ENCODE results near the gene AIFM2. TPM values are rescaled to one million over a fixed set of nuclear protein-coding genes. Genes with fewer than 3 reads are reported as not detected.
"Not testable (repeated sequence)": the region's sequence is repeated elsewhere in the genome, so short reads cannot be mapped to it uniquely, and the experiment has no call there.

The AIFM2 gene
- polyA plus RNA-seq, 1 of the 3 experiments (the other 2 are of a cell fraction): 9.5 TPM

- ChIA-PET CTCF (interaction anchor here (0.6 to 2.1 kb wide), 2 partner anchors 9 to 141 kb away, joined by 4 to 13 read pairs; no protein-coding TSS in a partner anchor), POLR2A (no interaction called here)
- TF ChIP-seq RFX5 (IDR thresholded peaks at IDR 0.05; ENCODE audit: low read length) (no peak), NRF1 (IDR thresholded peaks at IDR 0.05; ENCODE audit: low read depth, low read length) (no peak), IRF3 (IDR thresholded peaks at IDR 0.05; ENCODE audit: low read depth, low read length) (no peak), JUND (IDR thresholded peaks at IDR 0.05) (no peak), MEF2A (IDR thresholded peaks at IDR 0.05; ENCODE audit: borderline replicate concordance, low read depth) (no peak), EZH2phosphoT487 (IDR thresholded peaks at IDR 0.05; ENCODE audit: borderline replicate concordance, low read depth) (no peak), MAX (IDR thresholded peaks at IDR 0.05; ENCODE audit: low read depth) (no peak)
- TF ChIP-seq, protein P1, sequence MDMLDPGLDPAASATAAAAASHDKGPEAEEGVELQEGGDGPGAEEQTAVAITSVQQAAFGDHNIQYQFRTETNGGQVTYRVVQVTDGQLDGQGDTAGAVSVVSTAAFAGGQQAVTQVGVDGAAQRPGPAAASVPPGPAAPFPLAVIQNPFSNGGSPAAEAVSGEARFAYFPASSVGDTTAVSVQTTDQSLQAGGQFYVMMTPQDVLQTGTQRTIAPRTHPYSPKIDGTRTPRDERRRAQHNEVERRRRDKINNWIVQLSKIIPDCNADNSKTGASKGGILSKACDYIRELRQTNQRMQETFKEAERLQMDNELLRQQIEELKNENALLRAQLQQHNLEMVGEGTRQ (IDR thresholded peaks at IDR 0.05; ENCODE audit: borderline replicate concordance, low read depth, low read length): no peak
Observed at GRCh38 chr10:70124415-70124814, 8.2 kb downstream of the AIFM2 start.

GRCh38 chr10:70123817-70124216 lies 8.8 kb downstream of the AIFM2 start:
- Histone ChIP-seq H3K9ac (no peak overlapping the region), H3K4me2 (no peak overlapping the region), H3K36me3 (replicated peaks in 1 of 2; ENCODE audit: control insufficient read depth in 1 of 2, insufficient read depth in 2 of 2, low read length in 1 of 2) (peaks cover 0 to 12% of the 10 kb centered on the region in 2 experiments), H3F3A (replicated peaks; ENCODE audit: insufficient read depth) (no peaks in the 10 kb centered on the region), H4K20me1 (ENCODE audit: insufficient read depth) (no peaks in the 10 kb centered on the region), H3K4me3 (ENCODE audit: low read depth in 2 of 2, low read length in 1 of 2) (no peak overlapping the region), H3K9me3 (no peaks in the 10 kb centered on the region), H3K27me3 (ENCODE audit: insufficient read depth) (no peaks in the 10 kb centered on the region), H3K4me1 (ENCODE audit: control insufficient read depth in 1 of 2, insufficient read depth in 2 of 2, low read depth in 1 of 2, low read length in 1 of 2) (peaks cover 0 to 3% of the 10 kb centered on the region in 2 experiments; a peak in 1 of 4 replicates), H3K79me2 (ENCODE audit: insufficient read depth) (no peaks in the 10 kb centered on the region), H3K27ac (ENCODE audit: low read depth in 2 of 2, low read length in 1 of 2) (no peak overlapping the region), H3K9me2 (no peaks in the 10 kb centered on the region), H2AFZ (ENCODE audit: low read depth) (no peak overlapping the region)
- 89% methylated on average over 9 of the region's 10 CpGs for WGBS (ENCODE audit: low lambda C conversion rate)
- POLR2A ChIA-PET: no interaction called here
- DNase-seq: no peak
- CTCF ChIA-PET: interaction anchor here (0.6 to 2.4 kb wide), 3 partner anchors 8 to 141 kb away, joined by 4 to 13 read pairs (median 11); partner anchors contain the start of gene TYSND1
- TF ChIP-seq RFX5 (IDR thresholded peaks at IDR 0.05; ENCODE audit: low read length): no peak
- TF ChIP-seq NFIC (IDR thresholded peaks at IDR 0.05; ENCODE audit: borderline replicate concordance): no peak
- no peak for TF ChIP-seq FOXM1 (IDR thresholded peaks at IDR 0.05; ENCODE audit: low read depth)
- no peak for TF ChIP-seq FOSL2 (IDR thresholded peaks at IDR 0.05; ENCODE audit: borderline replicate concordance, low read depth)
- no peak for TF ChIP-seq TCF12 (IDR thresholded peaks at IDR 0.05)
- TF ChIP-seq, protein P2, sequence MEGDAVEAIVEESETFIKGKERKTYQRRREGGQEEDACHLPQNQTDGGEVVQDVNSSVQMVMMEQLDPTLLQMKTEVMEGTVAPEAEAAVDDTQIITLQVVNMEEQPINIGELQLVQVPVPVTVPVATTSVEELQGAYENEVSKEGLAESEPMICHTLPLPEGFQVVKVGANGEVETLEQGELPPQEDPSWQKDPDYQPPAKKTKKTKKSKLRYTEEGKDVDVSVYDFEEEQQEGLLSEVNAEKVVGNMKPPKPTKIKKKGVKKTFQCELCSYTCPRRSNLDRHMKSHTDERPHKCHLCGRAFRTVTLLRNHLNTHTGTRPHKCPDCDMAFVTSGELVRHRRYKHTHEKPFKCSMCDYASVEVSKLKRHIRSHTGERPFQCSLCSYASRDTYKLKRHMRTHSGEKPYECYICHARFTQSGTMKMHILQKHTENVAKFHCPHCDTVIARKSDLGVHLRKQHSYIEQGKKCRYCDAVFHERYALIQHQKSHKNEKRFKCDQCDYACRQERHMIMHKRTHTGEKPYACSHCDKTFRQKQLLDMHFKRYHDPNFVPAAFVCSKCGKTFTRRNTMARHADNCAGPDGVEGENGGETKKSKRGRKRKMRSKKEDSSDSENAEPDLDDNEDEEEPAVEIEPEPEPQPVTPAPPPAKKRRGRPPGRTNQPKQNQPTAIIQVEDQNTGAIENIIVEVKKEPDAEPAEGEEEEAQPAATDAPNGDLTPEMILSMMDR (IDR thresholded peaks at IDR 0.05): no peak
- no peak for TF ChIP-seq MEF2A (IDR thresholded peaks at IDR 0.05; ENCODE audit: borderline replicate concordance, low read depth)

More at GRCh38 chr10:70124415-70124814, 8.2 kb downstream of the AIFM2 start:
- peaks cover under 1% of the 10 kb centered on the region for H3F3A ChIP-seq (replicated peaks; ENCODE audit: insufficient read depth)
- no peaks in the 10 kb centered on the region for H4K20me1 ChIP-seq (ENCODE audit: insufficient read depth)
- no peak for DNase-seq
- peaks cover 0 to 9% of the 10 kb centered on the region in 2 experiments for H3K36me3 ChIP-seq (replicated peaks in 1 of 2; ENCODE audit: control insufficient read depth in 1 of 2, insufficient read depth in 2 of 2, low read length in 1 of 2)
- no peaks in the 10 kb centered on the region for H3K9me3 ChIP-seq
- H3K4me3 ChIP-seq (ENCODE audit: low read depth in 2 of 2, low read length in 1 of 2): no peak overlapping the region
- H3K4me2 ChIP-seq: no peak overlapping the region
- H3K9me2 ChIP-seq: no peaks in the 10 kb centered on the region
- WGBS (ENCODE audit: low lambda C conversion rate): 100% methylated on average over 1 of the region's 1 CpG
- peaks cover 0 to 3% of the 10 kb centered on the region in 2 experiments; a peak in 1 of 4 replicates for H3K4me1 ChIP-seq (ENCODE audit: control insufficient read depth in 1 of 2, insufficient read depth in 2 of 2, low read depth in 1 of 2, low read length in 1 of 2)
- no peaks in the 10 kb centered on the region for H3K79me2 ChIP-seq (ENCODE audit: insufficient read depth)
- H3K27ac ChIP-seq (ENCODE audit: low read depth in 2 of 2, low read length in 1 of 2): no peak overlapping the region
- H3K27me3 ChIP-seq (ENCODE audit: insufficient read depth): no peaks in the 10 kb centered on the region
- no peak overlapping the region for H2AFZ ChIP-seq (ENCODE audit: low read depth)
- no peak overlapping the region for H3K9ac ChIP-seq

GRCh38 chr10:70123166-70123565 lies 9.5 kb downstream of the AIFM2 start:
- H3K4me1 ChIP-seq (ENCODE audit: control insufficient read depth in 1 of 2, insufficient read depth in 2 of 2, low read depth in 1 of 2, low read length in 1 of 2); H3K4me2 ChIP-seq; H3K4me3 ChIP-seq (ENCODE audit: low read depth in 2 of 2, low read length in 1 of 2); H3K27ac ChIP-seq (ENCODE audit: low read depth in 2 of 2, low read length in 1 of 2); H2AFZ ChIP-seq (ENCODE audit: low read depth); DNase-seq; H3K79me2 ChIP-seq (ENCODE audit: insufficient read depth); H3K9me2 ChIP-seq; POLR2A ChIA-PET; H3K9me3 ChIP-seq; H3K27me3 ChIP-seq (ENCODE audit: insufficient read depth); H4K20me1 ChIP-seq (ENCODE audit: insufficient read depth); H3F3A ChIP-seq (replicated peaks; ENCODE audit: insufficient read depth); H3K9ac ChIP-seq: not testable (repeated sequence)
- WGBS (ENCODE audit: low lambda C conversion rate): 93% methylated on average over 8 of the region's 9 CpGs
- H3K36me3 ChIP-seq (replicated peaks in 1 of 2; ENCODE audit: control insufficient read depth in 1 of 2, insufficient read depth in 2 of 2, low read length in 1 of 2): peaks cover 0 to 13% of the 10 kb centered on the region in 2 experiments
- CTCF ChIA-PET: interaction anchor here (1.0 to 2.4 kb wide), 2 partner anchors 13 to 23 kb away, joined by 4 to 11 read pairs; partner anchors contain the start of gene TYSND1
